ENCODE results near the gene ELMOD1. TPM values are rescaled to one million over a fixed set of nuclear protein-coding genes. Genes with fewer than 3 reads are reported as not detected.

ELMOD1 gene
- total RNA-seq, 1 donor from 2014 or later: 0.16 TPM

DNA sequence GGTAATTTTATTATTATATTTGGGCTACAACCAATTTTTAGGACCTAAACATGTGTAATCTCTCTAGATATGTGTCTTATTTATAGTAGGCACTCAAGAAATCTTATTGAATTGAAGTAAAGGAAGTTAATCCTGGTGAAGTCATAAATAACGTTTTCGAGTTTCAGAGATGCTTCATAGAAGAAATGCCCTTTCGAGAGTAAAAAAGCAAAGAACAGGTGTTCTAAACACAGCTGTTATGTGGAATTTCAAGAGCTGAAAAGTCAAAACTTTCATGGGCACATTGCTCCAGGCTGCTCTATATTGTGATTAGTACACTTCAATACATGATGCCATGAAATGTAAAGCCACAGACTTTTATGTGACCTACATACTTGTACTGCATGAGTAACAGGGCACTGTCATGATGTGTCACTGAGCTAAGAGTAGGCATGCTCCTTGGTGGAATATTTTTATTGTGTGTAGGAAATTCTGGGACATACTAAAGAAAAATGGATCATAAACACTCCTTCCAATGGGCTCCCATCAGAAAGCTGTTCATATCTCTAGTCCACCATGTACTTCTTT, 7.2 kb upstream of the ELMOD1 start:
- no peak for DNase-seq (ENCODE audit: low spot score)

GRCh38 chr11:107587306-107587979, 3.5 kb upstream of the ELMOD1 start:
- DNase-seq (ENCODE audit: low spot score): no peak

- no peak for DNase-seq (ENCODE audit: low spot score)
Observed at GRCh38 chr11:107591378-107592230, 657 bp downstream of the ELMOD1 start.

DNA sequence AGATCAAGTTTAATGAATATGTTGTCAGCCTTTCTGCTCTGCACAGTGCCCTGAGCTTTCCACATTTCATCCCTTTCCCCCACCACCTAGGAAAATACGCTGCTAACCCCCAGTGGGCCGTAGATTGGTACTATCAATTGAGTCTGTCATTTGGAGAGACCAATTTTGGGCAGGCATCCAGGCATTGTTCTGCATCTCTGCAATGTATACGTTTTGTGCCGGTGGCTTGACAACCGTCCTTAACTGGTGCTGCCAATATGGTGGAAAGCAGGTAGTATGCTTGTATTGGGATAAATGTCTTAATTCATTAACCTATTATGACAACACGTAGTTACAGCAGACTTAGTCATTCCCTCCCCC, 1.3 kb downstream of the ELMOD1 start:
- no peak for DNase-seq (ENCODE audit: low spot score)

GRCh38 chr11:107592813-107593212, 1.9 kb downstream of the ELMOD1 start:
- DNase-seq (ENCODE audit: low spot score): no peak

DNA sequence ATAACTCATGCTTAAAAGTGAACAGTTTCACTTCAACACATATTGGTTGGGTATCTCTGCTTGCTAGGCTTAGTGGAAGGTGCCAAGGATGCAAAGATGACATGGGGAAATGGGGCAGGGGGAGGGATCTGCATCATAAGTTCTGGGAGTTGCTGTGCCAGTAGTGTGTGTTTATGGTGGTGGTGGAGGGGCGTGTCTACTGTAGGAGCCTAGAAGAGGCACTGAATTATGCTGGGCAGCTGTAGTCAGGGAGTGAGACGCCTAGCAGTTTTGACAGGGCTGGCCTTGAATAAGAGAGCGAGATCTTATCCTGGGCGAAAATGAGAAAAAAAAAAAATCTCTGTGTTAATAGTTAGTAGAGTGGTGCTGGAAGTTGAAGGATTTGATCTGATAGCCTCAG, 3.0 kb downstream of the ELMOD1 start:
- DNase-seq (ENCODE audit: low spot score): no peak

- DNase-seq (ENCODE audit: low spot score): no peak
Observed at GRCh38 chr11:107594736-107595135, 3.8 kb downstream of the ELMOD1 start.

GRCh38 chr11:107598225-107599139, 7.5 kb downstream of the ELMOD1 start:
- DNase-seq (ENCODE audit: low spot score): no peak

- DNase-seq (ENCODE audit: low spot score): no peak
Observed at GRCh38 chr11:107605061-107606006, 14.4 kb downstream of the ELMOD1 start.

DNA sequence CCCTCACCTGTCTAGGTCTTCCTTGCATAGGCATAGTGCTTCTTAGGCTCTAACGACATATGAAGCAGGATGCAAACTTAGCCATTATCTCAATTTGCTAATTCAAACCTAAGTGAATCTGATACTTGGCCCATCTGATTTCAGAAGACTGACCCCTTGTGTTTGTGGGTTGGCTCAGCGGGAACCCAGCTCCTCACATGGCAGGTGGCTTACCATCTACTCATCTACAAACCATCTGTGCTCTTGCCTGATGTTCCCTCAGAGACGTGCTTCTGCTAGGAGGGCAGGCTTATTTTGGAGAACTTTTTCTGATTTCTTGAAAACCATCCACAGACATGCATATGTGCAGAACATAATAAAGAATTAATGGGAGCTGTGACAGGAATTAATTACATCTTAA, 15.2 kb downstream of the ELMOD1 start:
- no peak for DNase-seq (ENCODE audit: low spot score)

DNA sequence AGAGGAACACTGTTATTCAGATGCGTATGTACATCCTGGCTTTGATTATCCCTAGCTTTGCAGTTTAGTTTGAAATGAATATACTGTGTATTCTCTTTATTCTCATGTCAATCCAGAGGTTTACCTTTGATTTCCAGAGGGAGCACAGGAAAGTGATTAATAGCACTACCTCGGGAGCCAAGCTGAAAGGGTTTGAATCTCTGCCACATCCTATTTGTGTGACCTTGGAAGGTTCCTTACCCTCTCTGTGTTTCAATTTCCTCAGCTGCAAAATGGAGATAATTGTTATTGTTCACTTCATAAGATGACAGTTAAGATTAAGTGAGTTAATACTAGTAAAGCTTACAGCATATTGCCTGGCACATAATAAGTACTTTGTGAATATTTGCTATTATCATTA, 17.9 kb downstream of the ELMOD1 start:
- DNase-seq (ENCODE audit: low spot score): no peak

- no peak for DNase-seq (ENCODE audit: low spot score)
Observed at GRCh38 chr11:107609400-107610218, 18.7 kb downstream of the ELMOD1 start.

DNA sequence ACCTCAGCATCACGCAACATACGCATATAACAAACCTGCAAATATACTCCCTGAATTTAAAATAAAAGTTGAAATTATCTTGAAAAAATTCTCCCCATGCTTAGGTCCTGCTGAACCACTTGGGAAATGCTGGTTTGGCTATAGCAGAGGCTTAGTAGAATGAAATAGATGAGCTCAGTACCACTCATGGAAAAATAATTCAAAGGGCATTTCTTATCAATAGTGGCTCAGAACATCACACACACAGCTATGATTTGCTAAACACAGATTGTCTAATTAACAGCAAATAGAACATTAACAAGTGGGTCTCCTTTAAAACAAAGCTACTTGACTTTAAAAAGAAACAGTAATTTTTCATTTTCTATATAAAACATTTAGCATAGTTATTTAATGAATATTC, 21.5 kb downstream of the ELMOD1 start:
- DNase-seq (ENCODE audit: low spot score): no peak

DNA sequence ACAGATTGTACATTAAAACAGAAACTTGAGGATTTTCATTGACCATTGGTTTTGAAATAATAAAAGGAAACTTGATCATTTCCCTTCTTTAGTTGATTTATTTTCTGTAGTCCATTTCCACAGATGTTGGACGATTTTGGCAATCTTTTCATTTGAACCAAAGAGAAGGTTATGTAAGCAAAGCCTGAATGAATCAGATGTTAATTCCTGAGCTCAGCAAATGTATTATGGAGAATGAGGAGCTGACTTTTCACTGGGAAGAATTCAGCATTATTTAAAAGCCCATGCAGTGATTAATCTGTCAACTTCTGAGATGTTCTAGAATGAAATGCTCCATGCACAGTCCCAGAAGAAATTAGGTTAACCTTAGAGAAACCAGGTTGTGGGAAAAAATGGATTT, 29.0 kb downstream of the ELMOD1 start:
- no peak for DNase-seq (ENCODE audit: low spot score)

DNA sequence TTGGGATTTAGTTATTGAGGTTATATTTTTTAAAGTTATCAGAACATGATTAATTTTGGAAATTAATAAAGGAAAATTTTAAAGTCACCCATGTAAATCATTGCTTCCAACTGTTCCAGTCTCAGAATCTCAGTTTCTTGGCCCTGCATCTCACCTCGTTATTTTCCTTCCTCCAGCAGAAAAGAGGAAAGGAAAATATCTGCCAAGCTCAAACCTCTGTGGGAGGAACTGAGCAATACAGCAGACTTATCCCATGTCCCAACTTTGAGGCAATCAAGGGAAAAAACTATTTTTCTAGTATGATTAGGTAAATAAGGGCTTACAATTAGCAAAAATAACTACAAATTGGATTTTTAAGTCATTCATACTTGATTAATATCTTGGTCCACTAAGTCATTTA, 30.1 kb downstream of the ELMOD1 start:
- no peak for DNase-seq (ENCODE audit: low spot score)

DNA sequence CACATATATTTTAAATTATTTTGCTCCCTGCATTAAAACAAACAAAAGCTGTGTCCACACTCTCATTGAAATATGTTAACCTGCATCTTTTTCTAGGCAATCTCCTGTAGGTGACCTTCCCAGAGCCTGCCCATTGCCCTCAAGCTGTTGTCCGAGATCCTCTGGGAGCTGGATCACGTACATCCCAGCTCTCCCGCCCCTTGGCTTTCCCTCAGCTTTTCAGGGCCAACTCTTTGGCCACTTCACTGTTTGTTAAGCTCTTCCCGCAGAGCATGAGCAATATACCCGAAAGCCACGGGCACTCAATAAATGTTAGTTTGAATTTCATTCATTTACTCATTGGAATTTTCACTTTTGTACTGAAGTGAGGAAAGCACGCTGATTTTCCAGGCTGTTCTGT, 32.2 kb downstream of the ELMOD1 start:
- DNase-seq (ENCODE audit: low spot score): no peak

DNA sequence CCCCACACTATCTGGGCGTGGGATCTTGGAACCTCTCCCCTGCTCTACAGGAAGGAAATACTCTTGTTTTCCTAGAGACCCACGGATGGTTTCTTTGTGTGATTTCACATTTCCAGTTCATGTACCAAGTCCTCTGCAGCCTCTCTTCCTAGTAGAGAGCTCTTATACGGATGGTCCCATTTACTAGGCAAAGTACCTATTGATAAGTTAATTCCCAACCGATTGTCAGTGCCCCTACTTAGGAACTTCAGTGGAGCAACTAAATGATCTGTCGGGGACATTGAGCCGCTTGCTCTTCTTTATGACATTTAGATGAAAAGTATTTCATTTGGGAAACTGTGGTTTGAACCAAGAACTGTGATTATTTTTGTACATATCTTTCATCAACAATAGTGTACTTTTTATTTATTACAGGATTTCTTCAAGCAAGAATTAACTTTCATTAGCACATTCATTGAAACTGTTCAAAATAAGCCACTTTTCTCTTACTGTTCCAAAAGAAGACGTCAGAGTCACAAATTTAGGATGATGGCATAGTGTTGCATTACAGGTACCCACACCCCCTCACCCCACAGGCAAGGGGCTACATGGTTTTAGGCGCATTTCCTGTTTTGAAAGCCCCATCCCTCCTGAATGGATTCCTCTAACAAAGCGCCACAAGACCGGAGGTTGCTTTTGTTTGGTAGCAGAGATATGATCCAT, 34.2 kb downstream of the ELMOD1 start:
- no peak for DNase-seq (ENCODE audit: low spot score)

GRCh38 chr11:107625685-107625989, 34.7 kb downstream of the ELMOD1 start:
- no peak for DNase-seq (ENCODE audit: low spot score)

DNA sequence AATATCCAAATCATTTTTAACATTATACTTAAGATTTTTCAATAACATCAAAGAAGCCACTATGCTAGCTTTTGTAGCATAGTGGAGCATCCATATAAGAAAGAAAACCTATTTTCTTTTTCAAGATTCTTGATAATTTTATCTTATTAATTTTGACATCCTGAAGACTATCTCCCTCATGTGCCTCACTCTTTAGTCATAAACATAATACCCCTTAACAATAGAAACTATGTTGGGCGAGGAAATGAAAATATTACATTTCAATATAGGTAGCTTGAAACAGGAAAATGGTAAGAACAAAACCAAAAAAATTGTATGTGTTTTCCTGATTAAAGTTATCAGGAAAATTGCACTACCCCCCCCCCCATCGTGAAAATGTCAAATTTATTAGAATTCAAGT, 40.1 kb downstream of the ELMOD1 start:
- no peak for DNase-seq (ENCODE audit: low spot score)

Data from mesenteric fat pad (tissue), 1 donor.